H9 (cell line): ENCODE measurements around the gene LRP1B. TPM values are rescaled to one million over a fixed set of nuclear protein-coding genes. Genes with fewer than 3 reads are reported as not detected.

Source experiments
- DNase-seq: peaks from one replicate; pipeline ENCODE4 v3.0.0-alpha.2; 2017
- H2AFZ ChIP-seq: one replicate; pipeline ENCODE4 v1.6.1; 2013; ENCODE audit warnings: mild to moderate bottlenecking, low read length, control low read depth, moderate library complexity
- H2AK5ac ChIP-seq: 2 replicates; pipeline ENCODE4 v1.6.1; 2013; ENCODE audit warnings: low read length, control low read depth, mixed read lengths; ENCODE audit not compliant: insufficient read length
- H2BK120ac ChIP-seq: one replicate; pipeline ENCODE4 v1.6.1; 2013; ENCODE audit warnings: low read depth, mild to moderate bottlenecking, low read length, control low read depth, inconsistent platforms; ENCODE audit not compliant: poor library complexity, severe bottlenecking
- H2BK12ac ChIP-seq: 2 replicates; pipeline ENCODE4 v1.6.1; 2013; ENCODE audit warnings: low read length, control low read depth, mixed read lengths, low read depth; ENCODE audit not compliant: insufficient read length
- H2BK15ac ChIP-seq: 2 replicates; pipeline ENCODE4 v1.6.1; 2013; ENCODE audit warnings: low read depth, low read length, control low read depth
- H2BK20ac ChIP-seq: one replicate; pipeline ENCODE4 v1.6.1; 2013; ENCODE audit warnings: low read depth, mild to moderate bottlenecking, low read length, control low read depth, inconsistent platforms; ENCODE audit not compliant: poor library complexity, severe bottlenecking
- H2BK5ac ChIP-seq: 2 replicates; pipeline ENCODE4 v1.6.1; 2013; ENCODE audit warnings: low read length, control low read depth, mixed read lengths; ENCODE audit not compliant: insufficient read length
- H3K14ac ChIP-seq: 2 replicates; pipeline ENCODE4 v1.6.1; 2013; ENCODE audit warnings: low read length, control low read depth; ENCODE audit not compliant: insufficient read depth
- H3K18ac ChIP-seq: 2 replicates; pipeline ENCODE4 v1.6.1; 2013; ENCODE audit warnings: low read depth, mild to moderate bottlenecking, mixed read lengths, low read length, control low read depth; ENCODE audit not compliant: insufficient read length
- H3K23ac ChIP-seq: 2 replicates; pipeline ENCODE4 v1.6.1; 2013; ENCODE audit warnings: low read length, control low read depth, mixed read lengths, low read depth; ENCODE audit not compliant: insufficient read length
- H3K23me2 ChIP-seq: 2 replicates; pipeline ENCODE4 v1.6.1; 2013; ENCODE audit warnings: low read depth, mild to moderate bottlenecking, mixed read lengths, low read length, control low read depth; ENCODE audit not compliant: insufficient read length, poor library complexity, severe bottlenecking
- H3K27ac ChIP-seq: 2 replicates; pipeline ENCODE4 v1.5.1; 2013; ENCODE audit warnings: low read length, control low read depth, mixed read lengths, low read depth; ENCODE audit not compliant: insufficient read length
- H3K27me3 ChIP-seq: 2 replicates; pipeline ENCODE4 v1.6.1; 2013; ENCODE audit warnings: low read length, control low read depth, inconsistent platforms; ENCODE audit not compliant: insufficient read depth
- H3K4ac ChIP-seq: 2 replicates; pipeline ENCODE4 v1.6.1; 2013; ENCODE audit warnings: low read depth, mild to moderate bottlenecking, control low read depth, inconsistent platforms, low read length, moderate library complexity
- H3K4me1 ChIP-seq: 2 replicates; pipeline ENCODE4 v1.6.1; 2013; ENCODE audit warnings: low read length, control low read depth, inconsistent platforms; ENCODE audit not compliant: insufficient read depth
- H3K4me2 ChIP-seq: 2 replicates; pipeline ENCODE4 v1.6.1; 2013; ENCODE audit warnings: low read length, control low read depth, mixed read lengths; ENCODE audit not compliant: insufficient read length, insufficient read depth
- H3K56ac ChIP-seq: 2 replicates; pipeline ENCODE4 v1.6.1; 2013; ENCODE audit warnings: low read depth, mild to moderate bottlenecking, mixed read lengths, low read length, control low read depth; ENCODE audit not compliant: insufficient read length
- H3K79me1 ChIP-seq: 2 replicates; pipeline ENCODE4 v1.6.1; 2013; ENCODE audit warnings: low read depth, mild to moderate bottlenecking, moderate library complexity, low read length, control low read depth, inconsistent platforms; ENCODE audit not compliant: insufficient read depth, poor library complexity, severe bottlenecking
- H3K79me2 ChIP-seq: 2 replicates; pipeline ENCODE4 v1.6.1; 2013; ENCODE audit warnings: low read length, control low read depth, inconsistent platforms; ENCODE audit not compliant: insufficient read depth
- H3K9ac ChIP-seq: 2 replicates; pipeline ENCODE4 v1.6.1; 2013; ENCODE audit warnings: low read length, control low read depth, mixed read lengths; ENCODE audit not compliant: insufficient read length; ENCODE audit errors: extremely low read depth
- H3K9me3 ChIP-seq: one replicate; pipeline ENCODE4 v1.6.1; 2013; ENCODE audit warnings: low read depth, low read length, inconsistent platforms; ENCODE audit not compliant: control insufficient read depth
- H3T11ph ChIP-seq: one replicate; pipeline ENCODE4 v1.6.1; 2013; ENCODE audit warnings: mild to moderate bottlenecking, low read length, control low read depth, inconsistent platforms
- H4K20me1 ChIP-seq: one replicate; pipeline ENCODE4 v1.6.1; 2013; ENCODE audit not compliant: control insufficient read depth, insufficient read length, insufficient read depth
- H4K5ac ChIP-seq: 2 replicates; pipeline ENCODE4 v1.6.1; 2013; ENCODE audit warnings: low read depth, mild to moderate bottlenecking, mixed read lengths, low read length, control low read depth; ENCODE audit not compliant: insufficient read length
- H4K8ac ChIP-seq: replicated peaks from 2 replicates; pipeline ENCODE4 v1.6.1; 2013; ENCODE audit warnings: low read length, control low read depth, mixed read lengths, low read depth; ENCODE audit not compliant: insufficient read length
- H4K91ac ChIP-seq: 2 replicates; pipeline ENCODE4 v1.6.1; 2013; ENCODE audit warnings: low read depth, mild to moderate bottlenecking, moderate library complexity, mixed read lengths, low read length, control low read depth; ENCODE audit not compliant: insufficient read length
- H3K27ac Mint-ChIP-seq, 3 experiments: 2 replicates in 2 of 3; 3 replicates in 1 of 3; pipeline ENCODE4 v1.8.0; 2020 to 2021; ENCODE audit warnings: mixed read lengths in 3 of 3, mild to moderate bottlenecking in 1 of 3, moderate library complexity in 1 of 3
- H3K27me3 Mint-ChIP-seq: 2 replicates; pipeline ENCODE4 v1.8.0; 2021; ENCODE audit warnings: low read depth, mild to moderate bottlenecking, moderate library complexity, mixed read lengths
- H3K36me3 Mint-ChIP-seq, 3 experiments: 2 replicates in 2 of 3; 3 replicates in 1 of 3; pipeline ENCODE4 v1.8.0; 2020 to 2021; ENCODE audit warnings: low read depth in 3 of 3, mixed read lengths in 3 of 3; ENCODE audit not compliant: insufficient read depth in 1 of 3
- H3K4me1 Mint-ChIP-seq, 2 experiments: 2 replicates each; pipeline ENCODE4 v1.8.0; 2020; ENCODE audit warnings: mixed read lengths in 2 of 2
- H3K4me3 Mint-ChIP-seq, 2 experiments: 2 replicates in 1 of 2; 3 replicates in 1 of 2; pipeline ENCODE4 v1.8.0; 2020 to 2021; ENCODE audit warnings: mild to moderate bottlenecking in 2 of 2, mixed read lengths in 2 of 2, moderate library complexity in 1 of 2
- H3K9me3 Mint-ChIP-seq, 2 experiments: 2 replicates in 1 of 2; 3 replicates in 1 of 2; pipeline ENCODE4 v1.8.0; 2020; ENCODE audit warnings: mild to moderate bottlenecking in 2 of 2, mixed read lengths in 2 of 2, moderate library complexity in 1 of 2
- CTCF ChIP-seq: fragments of 200-600 bp; sonication (generic); conservative IDR thresholded peaks from 3 replicates; pipeline ENCODE4 v1.8.0; 2021; ENCODE audit warnings: antibody characterized with exemption, mild to moderate bottlenecking
- WGBS: extraction: QIAGEN DNeasy Blood & Tissue Kit; methylation state at CpG from one replicate; pipeline ENCODE4 v1.1.7; 2013; ENCODE audit warnings: missing lambda C conversion rate, low lambda C conversion rate, mixed read lengths; ENCODE audit not compliant: insufficient read length; ENCODE audit errors: extremely low coverage; 5-methylcytosine and 5-hydroxymethylcytosine counted together
- total RNA-seq: library from RNA; stranded (reverse); gene quantifications from 2 replicates; pipeline ENCODE4 v1.2.1, GENCODE V29; 2021

The LRP1B gene
- total RNA-seq, 1 experiment from 2014 or later = not detected

DNA sequence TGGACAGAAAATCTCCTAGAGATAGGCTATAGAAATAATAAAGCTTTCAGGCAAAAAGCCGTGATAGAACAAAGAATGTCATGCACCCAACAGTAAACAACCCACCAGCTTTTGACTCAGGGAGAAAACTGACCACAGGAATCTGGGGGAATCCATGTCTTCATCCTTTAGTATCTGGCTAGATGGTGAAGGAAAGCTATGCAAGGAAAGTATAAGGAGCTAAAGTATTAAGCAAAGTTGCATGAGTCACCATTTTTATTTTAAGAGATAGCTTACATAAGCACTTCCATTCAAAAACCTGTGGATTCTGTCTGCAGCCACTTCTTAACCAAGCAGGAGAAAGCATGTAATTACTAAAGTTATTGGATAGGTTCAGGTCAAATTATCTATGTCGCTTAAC is 363.8 kb downstream of the LRP1B start:
- Histone ChIP-seq H4K91ac (no peak overlapping the region), H3K23me2 (no peaks in the 10 kb centered on the region), H3T11ph (no peak overlapping the region), H2AFZ (no peak overlapping the region), H4K8ac (no peak overlapping the region), H3K9me3 (no peaks in the 10 kb centered on the region), H3K27ac (no peak overlapping the region), H3K4ac (no peak overlapping the region), H3K23ac (no peak overlapping the region), H3K27me3 (no peaks in the 10 kb centered on the region), H2BK5ac (no peak overlapping the region), H2AK5ac (no peak overlapping the region), H2BK120ac (no peak overlapping the region), H2BK20ac (no peak overlapping the region), H3K9ac (no peak overlapping the region), H3K79me2 (no peaks in the 10 kb centered on the region), H4K5ac (no peak overlapping the region), H3K4me2 (no peak overlapping the region), H3K56ac (no peak overlapping the region), H3K79me1 (no peaks in the 10 kb centered on the region), H3K4me1 (peaks cover 4% of the 10 kb centered on the region), H2BK12ac (no peak overlapping the region), H4K20me1 (no peaks in the 10 kb centered on the region), H3K18ac (no peak overlapping the region), H2BK15ac (no peak overlapping the region), H3K14ac (no peak overlapping the region)
- no CpG with 5 or more reads among the region's 2 CpGs for whole genome bisulfite sequencing
- H3K27me3 Mint-ChIP-seq = peaks cover 2% of the 10 kb centered on the region; the same call in 1 of the 2 replicates
- H3K36me3 Mint-ChIP-seq = no peaks in the 10 kb centered on the region
- DNase-seq = no peak
- no peak overlapping the region for H3K27ac Mint-ChIP-seq
- H3K4me1 Mint-ChIP-seq = peaks cover 17 to 27% of the 10 kb centered on the region in 2 experiments
- no peak overlapping the region for H3K4me3 Mint-ChIP-seq
- no peaks in the 10 kb centered on the region for H3K9me3 Mint-ChIP-seq
- no peak for TF ChIP-seq CTCF
